Transverse colon (tissue), 3 donors: Measurements from ENCODE around the gene EP400.

ENCODE experiments used
- POLR2A ChIP-seq: fragments of 450-650 bp; IDR thresholded peaks from one replicate; pipeline ENCODE4 v1.6.1; 2016; ENCODE audit warnings: antibody characterized with exemption, mild to moderate bottlenecking, moderate library complexity
- TF ChIP-seq, protein P1 (sequence below), 5 experiments: fragments of 200-600 bp in 3 of 5; fragments of 450-650 bp in 2 of 5; sonication (generic) in 3 of 5; IDR thresholded peaks; 1 replicate in 2 of 5; 2 replicates in 3 of 5; pipeline ENCODE4 v1.5.1; 2016 to 2017; ENCODE audit warnings: antibody characterized with exemption in 5 of 5, inconsistent platforms in 3 of 5, mild to moderate bottlenecking in 2 of 5, moderate library complexity in 1 of 5

GRCh38 chr12:131940141-131940547, 9.6 kb upstream of the EP400 start:
- TF ChIP-seq, protein P1, sequence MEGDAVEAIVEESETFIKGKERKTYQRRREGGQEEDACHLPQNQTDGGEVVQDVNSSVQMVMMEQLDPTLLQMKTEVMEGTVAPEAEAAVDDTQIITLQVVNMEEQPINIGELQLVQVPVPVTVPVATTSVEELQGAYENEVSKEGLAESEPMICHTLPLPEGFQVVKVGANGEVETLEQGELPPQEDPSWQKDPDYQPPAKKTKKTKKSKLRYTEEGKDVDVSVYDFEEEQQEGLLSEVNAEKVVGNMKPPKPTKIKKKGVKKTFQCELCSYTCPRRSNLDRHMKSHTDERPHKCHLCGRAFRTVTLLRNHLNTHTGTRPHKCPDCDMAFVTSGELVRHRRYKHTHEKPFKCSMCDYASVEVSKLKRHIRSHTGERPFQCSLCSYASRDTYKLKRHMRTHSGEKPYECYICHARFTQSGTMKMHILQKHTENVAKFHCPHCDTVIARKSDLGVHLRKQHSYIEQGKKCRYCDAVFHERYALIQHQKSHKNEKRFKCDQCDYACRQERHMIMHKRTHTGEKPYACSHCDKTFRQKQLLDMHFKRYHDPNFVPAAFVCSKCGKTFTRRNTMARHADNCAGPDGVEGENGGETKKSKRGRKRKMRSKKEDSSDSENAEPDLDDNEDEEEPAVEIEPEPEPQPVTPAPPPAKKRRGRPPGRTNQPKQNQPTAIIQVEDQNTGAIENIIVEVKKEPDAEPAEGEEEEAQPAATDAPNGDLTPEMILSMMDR (IDR thresholded peaks at IDR 0.05) = no peak
- peak; percentile 26 for TF ChIP-seq POLR2A
